Measurements from ENCODE around the gene S100Z. TPM values are rescaled to one million over a fixed set of nuclear protein-coding genes. Genes with fewer than 3 reads are reported as not detected.
A peak's percentile ranks its signal among the peaks of the same experiment; 100 is the strongest.

Gene S100Z
- polyA plus RNA-seq, 10 donors = 0.13 to 0.43 (median 0.35) TPM; not detected in 1

GRCh38 chr5:76946090-76946489, 96.3 kb downstream of the S100Z start:
- DNase-seq = no peak

GRCh38 chr5:76947082-76947503, 97.3 kb downstream of the S100Z start:
- DNase-seq = no peak

GRCh38 chr5:76952795-76953536, 103.2 kb downstream of the S100Z start, which contains the start of gene CRHBP:
Gene CRHBP, plus strand, starts transcription at chr5:76953045. Its CDS starts 90 bp downstream, at chr5:76953135.
- no peak for DNase-seq

GRCh38 chr5:76953551-76954382, 104.0 kb downstream of the S100Z start:
- peak in 1 of 3 donors; percentile 37 for DNase-seq

- no peak for DNase-seq
Observed at GRCh38 chr5:76954383-76954763, 104.6 kb downstream of the S100Z start.

GRCh38 chr5:76956033-76956432, 106.2 kb downstream of the S100Z start:
- no peak for DNase-seq

GRCh38 chr5:76958991-76959767, 109.4 kb downstream of the S100Z start:
- peak in 2 of 3 donors; percentile 16 to 30 for DNase-seq

GRCh38 chr5:76960004-76960625, 110.3 kb downstream of the S100Z start:
- DNase-seq = no peak

GRCh38 chr5:76964060-76964459, 114.2 kb downstream of the S100Z start:
- no peak for DNase-seq

Other genes with a start within 250 kb of the S100Z start
- gene F2RL2, start 226.6 kb upstream of the S100Z start, polyA plus RNA-seq (ENCODE audit: insufficient read length in 10 of 10) = 10 to 100 TPM in 1 of 10 donors, 1 to 10 TPM in 9; 1.2 to 10.5 (median 2.4) TPM
- gene F2R, start 133.9 kb upstream of the S100Z start, polyA plus RNA-seq (ENCODE audit: insufficient read length in 10 of 10) = 10 to 100 TPM; 22.8 to 61.6 (median 27.8) TPM
- 1 to 10 TPM in 2 of 10 donors, under 1 TPM in 8; 0.26 to 4.4 (median 0.36) TPM for gene F2RL1, start 31.0 kb upstream of the S100Z start, polyA plus RNA-seq (ENCODE audit: insufficient read length in 10 of 10)
- 1 to 10 TPM in 2 of 10 donors, under 1 TPM in 8; 0.29 to 1.8 (median 0.47) TPM for gene CRHBP, start 103.0 kb downstream of the S100Z start, polyA plus RNA-seq (ENCODE audit: insufficient read length in 10 of 10)
- gene AGGF1, start 180.4 kb downstream of the S100Z start, polyA plus RNA-seq (ENCODE audit: insufficient read length in 10 of 10) = 10 to 100 TPM; 14.9 to 18.1 (median 15.9) TPM
- gene ZBED3, start 237.3 kb downstream of the S100Z start, polyA plus RNA-seq (ENCODE audit: insufficient read length in 10 of 10) = 10 to 100 TPM in 3 of 10 donors, 1 to 10 TPM in 7; 7.5 to 12.0 (median 9.0) TPM

Measured in muscle of back (tissue), 11 donors.